GM19193 (cell line): ENCODE results near the gene ABCC4.

Experiments used
- POLR2A ChIP-seq: IDR thresholded peaks from 4 replicates; pipeline ENCODE4 v1.6.1; 2011; ENCODE audit not compliant: insufficient read depth, insufficient read length; ENCODE audit errors: extremely low read depth

The ABCC4 gene

GRCh38 chr13:95007322-95007721 is 293.9 kb downstream of the ABCC4 start:
- TF ChIP-seq POLR2A: no peak

GRCh38 chr13:95005300-95005699 is 296.0 kb downstream of the ABCC4 start:
- TF ChIP-seq POLR2A: no peak

GRCh38 chr13:95003019-95003813 is 298.0 kb downstream of the ABCC4 start:
- TF ChIP-seq POLR2A: no peak

- TF ChIP-seq POLR2A: no peak
Observed at GRCh38 chr13:95002126-95002525, 299.1 kb downstream of the ABCC4 start.

- TF ChIP-seq POLR2A: no peak
Observed at GRCh38 chr13:94999871-95000270, 301.4 kb downstream of the ABCC4 start.

- no peak for TF ChIP-seq POLR2A
Observed at GRCh38 chr13:94997126-94997525, 304.1 kb downstream of the ABCC4 start.

- TF ChIP-seq POLR2A: no peak
Observed at GRCh38 chr13:94996445-94996844, 304.8 kb downstream of the ABCC4 start.

- no peak for TF ChIP-seq POLR2A
Observed at GRCh38 chr13:94994506-94994905, 306.7 kb downstream of the ABCC4 start.

GRCh38 chr13:94993616-94994015 is 307.6 kb downstream of the ABCC4 start:
- TF ChIP-seq POLR2A: no peak

- TF ChIP-seq POLR2A: no peak
Observed at GRCh38 chr13:94992036-94992960, 309.0 kb downstream of the ABCC4 start.

GRCh38 chr13:94988654-94989053 is 312.6 kb downstream of the ABCC4 start:
- no peak for TF ChIP-seq POLR2A

GRCh38 chr13:94987869-94988268 is 313.4 kb downstream of the ABCC4 start:
- no peak for TF ChIP-seq POLR2A

GRCh38 chr13:94987081-94987480 is 314.2 kb downstream of the ABCC4 start:
- no peak for TF ChIP-seq POLR2A

- TF ChIP-seq POLR2A: no peak
Observed at GRCh38 chr13:94984958-94985357, 316.3 kb downstream of the ABCC4 start.

- no peak for TF ChIP-seq POLR2A
Observed at GRCh38 chr13:94978516-94978915, 322.7 kb downstream of the ABCC4 start.

- no peak for TF ChIP-seq POLR2A
Observed at GRCh38 chr13:94974015-94974951, 327.0 kb downstream of the ABCC4 start.

- no peak for TF ChIP-seq POLR2A
Observed at GRCh38 chr13:94972262-94972661, 329.0 kb downstream of the ABCC4 start.
